Measurements from ENCODE around the gene CARM1. TPM values are rescaled to one million over a fixed set of nuclear protein-coding genes. Genes with fewer than 3 reads are reported as not detected.

CARM1 gene
- 10 to 100 TPM; 49.1 to 54.3 (median 49.7) TPM for total RNA-seq
- long read RNA-seq, donor 1, transcript CARM1-202 (15 exons, 2,722 nt), result major isoform, 57 of 89 reads
- long read RNA-seq, donor 1, transcript CARM1-201 (16 exons, 3,330 nt), result minor isoform, 15 of 89 reads
- long read RNA-seq, donor 1, partial matches to known transcripts, result 5 of 89 reads
- long read RNA-seq, donor 1, other reads (novel, unspliced or antisense), result 12 of 89 reads
- long read RNA-seq, donor 2, partial matches to known transcripts, result 1 of 3 reads
- long read RNA-seq, donor 2, other reads (novel, unspliced or antisense), result 2 of 3 reads

DNA sequence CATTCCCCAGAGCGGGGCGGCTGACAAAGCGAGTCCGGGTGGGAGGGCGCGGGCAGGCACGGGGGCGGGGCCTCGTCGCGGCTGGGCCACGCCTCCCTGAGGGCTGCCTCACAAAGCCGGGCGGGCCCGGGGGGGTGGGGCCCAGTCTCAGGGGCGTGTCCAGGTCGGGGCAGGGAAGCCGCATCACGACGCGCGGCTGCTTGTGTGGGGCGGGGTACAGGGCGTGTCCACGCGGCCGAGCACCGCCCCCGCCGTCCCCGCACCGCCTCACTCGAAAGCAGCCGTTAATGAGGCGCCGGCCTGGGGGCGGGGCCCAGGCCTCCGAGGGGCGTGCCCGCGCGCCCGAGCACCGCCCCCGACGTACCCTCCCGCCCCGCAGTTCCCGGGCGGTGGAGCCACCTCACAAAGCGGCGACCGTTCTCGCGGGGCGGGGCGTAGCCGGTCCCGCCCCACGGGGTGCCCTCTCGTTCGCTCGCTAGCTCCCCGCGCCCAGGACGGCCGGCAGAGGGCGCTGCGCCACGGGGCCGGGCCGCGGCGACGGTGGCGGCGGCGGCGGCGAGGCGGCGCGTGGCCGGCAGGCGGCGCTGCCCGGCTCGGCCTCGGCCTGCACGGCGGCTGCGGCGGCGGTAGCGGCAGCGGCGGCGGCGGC lies at the start of gene CARM1:
TSS of gene CARM1 (plus strand) at position 599 of the 649 bp plus-strand sequence. CDS start 150 bp downstream, outside the sequence.
- peaks cover 3% of the 10 kb centered on the region for H3K36me3 ChIP-seq (ENCODE audit: low read depth)
- H3K4me1 ChIP-seq (ENCODE audit: low read depth), result peaks cover 11% of the 10 kb centered on the region
- no peaks in the 10 kb centered on the region for H3K9me3 ChIP-seq
- peak; percentile 92 for ATAC-seq
- peak; percentile 99 to 100 (median 100) for DNase-seq
- peak within 1 kb of the TSS; percentile 83 for H3K4me3 ChIP-seq
- TF ChIP-seq, protein P1, sequence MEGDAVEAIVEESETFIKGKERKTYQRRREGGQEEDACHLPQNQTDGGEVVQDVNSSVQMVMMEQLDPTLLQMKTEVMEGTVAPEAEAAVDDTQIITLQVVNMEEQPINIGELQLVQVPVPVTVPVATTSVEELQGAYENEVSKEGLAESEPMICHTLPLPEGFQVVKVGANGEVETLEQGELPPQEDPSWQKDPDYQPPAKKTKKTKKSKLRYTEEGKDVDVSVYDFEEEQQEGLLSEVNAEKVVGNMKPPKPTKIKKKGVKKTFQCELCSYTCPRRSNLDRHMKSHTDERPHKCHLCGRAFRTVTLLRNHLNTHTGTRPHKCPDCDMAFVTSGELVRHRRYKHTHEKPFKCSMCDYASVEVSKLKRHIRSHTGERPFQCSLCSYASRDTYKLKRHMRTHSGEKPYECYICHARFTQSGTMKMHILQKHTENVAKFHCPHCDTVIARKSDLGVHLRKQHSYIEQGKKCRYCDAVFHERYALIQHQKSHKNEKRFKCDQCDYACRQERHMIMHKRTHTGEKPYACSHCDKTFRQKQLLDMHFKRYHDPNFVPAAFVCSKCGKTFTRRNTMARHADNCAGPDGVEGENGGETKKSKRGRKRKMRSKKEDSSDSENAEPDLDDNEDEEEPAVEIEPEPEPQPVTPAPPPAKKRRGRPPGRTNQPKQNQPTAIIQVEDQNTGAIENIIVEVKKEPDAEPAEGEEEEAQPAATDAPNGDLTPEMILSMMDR (IDR thresholded peaks at IDR 0.05), result peak; percentile 87
- intact Hi-C loops (cut with DNase I, micrococcal nuclease), result no loop called here

- TF ChIP-seq, protein P1 (IDR thresholded peaks at IDR 0.05), result no peak
- ATAC-seq (no peak), DNase-seq (peak in 1 of 3 donors; percentile 50)
- peaks cover 29% of the 10 kb centered on the region for H3K36me3 ChIP-seq (ENCODE audit: low read depth)
- H3K4me1 ChIP-seq (ENCODE audit: low read depth), result no peaks in the 10 kb centered on the region
- H3K9me3 ChIP-seq, result no peaks in the 10 kb centered on the region
- intact Hi-C loops (cut with DNase I, micrococcal nuclease), result no loop called here
- no peak overlapping the region for H3K4me3 ChIP-seq
Measured at GRCh38 chr19:10823690-10824089, 47.7 kb upstream of the CARM1 start.

DNA sequence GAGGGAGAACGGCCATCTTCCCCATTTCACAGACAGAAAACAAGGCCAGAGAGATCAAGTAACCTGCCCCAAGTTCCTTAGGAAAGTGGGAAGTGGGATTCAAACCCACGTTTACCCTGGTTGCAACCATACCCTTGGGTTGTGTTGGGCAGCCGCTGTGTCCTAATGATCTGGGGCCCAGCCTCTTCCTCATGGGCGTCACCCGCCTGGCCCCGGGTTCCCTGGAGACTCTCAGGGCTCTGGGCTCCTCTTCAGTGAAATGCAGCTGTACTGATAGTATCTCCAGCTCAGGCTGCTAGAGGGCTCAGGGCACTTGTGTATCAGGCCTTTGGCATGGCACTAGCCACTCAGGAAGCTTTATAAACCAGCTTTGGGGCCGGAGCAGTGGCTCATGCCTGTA lies 45.1 kb upstream of the CARM1 start:
- ATAC-seq (no peak), DNase-seq (peak in 1 of 3 donors; percentile 23)
- Histone ChIP-seq H3K4me3 (no peak overlapping the region), H3K36me3 (ENCODE audit: low read depth) (peaks cover 26% of the 10 kb centered on the region), H3K4me1 (ENCODE audit: low read depth) (no peaks in the 10 kb centered on the region), H3K9me3 (no peaks in the 10 kb centered on the region)
- intact Hi-C loops (cut with DNase I, micrococcal nuclease), result no loop called here
- TF ChIP-seq, protein P1 (IDR thresholded peaks at IDR 0.05), result no peak

DNA sequence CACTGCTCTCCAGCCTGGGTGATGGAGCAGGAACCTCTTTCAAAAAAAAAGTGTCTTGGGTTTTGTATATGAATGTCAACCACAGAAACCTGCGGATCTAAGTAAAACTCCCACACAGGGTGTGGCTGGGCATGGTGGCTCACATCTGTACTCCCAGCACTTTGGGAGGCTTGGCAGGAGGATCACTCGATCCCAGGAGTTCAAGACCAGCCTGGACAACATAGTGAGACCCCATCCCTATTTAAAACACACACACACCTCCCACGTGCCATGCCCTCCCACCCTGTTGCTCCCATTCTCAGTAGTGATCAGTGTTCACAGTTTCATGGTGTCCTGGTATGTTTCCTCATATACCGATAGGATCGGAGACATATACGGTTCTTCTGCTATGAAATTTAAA lies 44.5 kb upstream of the CARM1 start:
- no peaks in the 10 kb centered on the region for H3K4me1 ChIP-seq (ENCODE audit: low read depth)
- no peak for ATAC-seq
- no peak overlapping the region for H3K4me3 ChIP-seq
- intact Hi-C loops (cut with DNase I, micrococcal nuclease), result no loop called here
- H3K9me3 ChIP-seq, result no peaks in the 10 kb centered on the region
- peak in 1 of 3 donors; percentile 1 for DNase-seq
- peaks cover 26% of the 10 kb centered on the region for H3K36me3 ChIP-seq (ENCODE audit: low read depth)
- TF ChIP-seq, protein P1 (IDR thresholded peaks at IDR 0.05), result no peak

DNA sequence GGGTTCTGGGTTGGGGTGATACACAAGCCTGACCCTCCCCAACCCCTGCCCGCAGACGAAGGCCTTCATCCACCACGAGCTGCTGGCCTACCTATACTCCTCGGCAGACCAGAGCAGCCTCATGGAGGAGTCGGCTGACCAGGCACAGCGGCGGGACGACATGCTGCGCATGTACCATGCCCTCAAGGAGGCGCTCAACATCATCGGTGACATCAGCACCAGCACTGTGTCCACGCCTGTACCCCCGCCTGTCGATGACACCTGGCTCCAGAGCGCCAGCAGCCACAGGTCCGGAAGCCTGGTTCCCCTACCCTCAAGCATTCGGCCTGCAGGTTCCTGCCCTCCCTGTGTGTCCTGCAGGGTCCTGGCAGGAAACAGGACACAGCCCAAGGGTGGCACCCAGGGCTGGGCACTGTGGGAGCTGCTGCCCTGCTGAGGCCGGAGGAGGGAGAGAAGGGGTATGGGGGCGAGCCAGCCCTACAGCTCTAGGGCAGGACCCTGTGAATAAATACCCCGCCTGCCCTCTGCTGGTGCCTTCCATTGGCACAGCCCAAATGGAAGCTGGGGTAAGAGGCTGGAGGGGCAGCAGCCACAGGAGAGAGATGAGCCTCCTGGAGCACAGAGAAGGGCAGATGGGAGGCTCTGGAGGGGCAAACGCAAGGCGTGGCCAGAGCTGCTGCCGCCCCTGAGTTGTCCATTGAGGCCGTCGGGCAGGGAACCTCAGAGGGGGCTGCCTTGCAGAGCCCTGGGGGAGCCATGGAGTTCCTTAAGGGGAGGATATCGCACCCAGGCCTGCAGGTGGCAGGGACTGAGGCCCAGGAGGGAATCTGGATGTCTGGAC lies 42.2 kb upstream of the CARM1 start:
- peak in 1 of 3 donors; percentile 53 for DNase-seq
- H3K4me3 ChIP-seq, result no peak overlapping the region
- intact Hi-C loops (cut with DNase I, micrococcal nuclease), result no loop called here
- H3K36me3 ChIP-seq (ENCODE audit: low read depth), result peaks cover 35% of the 10 kb centered on the region
- H3K4me1 ChIP-seq (ENCODE audit: low read depth), result no peaks in the 10 kb centered on the region
- TF ChIP-seq, protein P1 (IDR thresholded peaks at IDR 0.05), result no peak
- ATAC-seq, result peak; percentile 3
- H3K9me3 ChIP-seq, result no peaks in the 10 kb centered on the region

All from mucosa of descending colon (tissue), 3 donors.